Measurements from ENCODE around the gene ZBTB49. TPM values are rescaled to one million over a fixed set of nuclear protein-coding genes. Genes with fewer than 3 reads are reported as not detected.

The ZBTB49 gene
- total and polyA plus RNA-seq, 4 donors, result 1.4 to 7.4 (median 4.8) TPM

DNA sequence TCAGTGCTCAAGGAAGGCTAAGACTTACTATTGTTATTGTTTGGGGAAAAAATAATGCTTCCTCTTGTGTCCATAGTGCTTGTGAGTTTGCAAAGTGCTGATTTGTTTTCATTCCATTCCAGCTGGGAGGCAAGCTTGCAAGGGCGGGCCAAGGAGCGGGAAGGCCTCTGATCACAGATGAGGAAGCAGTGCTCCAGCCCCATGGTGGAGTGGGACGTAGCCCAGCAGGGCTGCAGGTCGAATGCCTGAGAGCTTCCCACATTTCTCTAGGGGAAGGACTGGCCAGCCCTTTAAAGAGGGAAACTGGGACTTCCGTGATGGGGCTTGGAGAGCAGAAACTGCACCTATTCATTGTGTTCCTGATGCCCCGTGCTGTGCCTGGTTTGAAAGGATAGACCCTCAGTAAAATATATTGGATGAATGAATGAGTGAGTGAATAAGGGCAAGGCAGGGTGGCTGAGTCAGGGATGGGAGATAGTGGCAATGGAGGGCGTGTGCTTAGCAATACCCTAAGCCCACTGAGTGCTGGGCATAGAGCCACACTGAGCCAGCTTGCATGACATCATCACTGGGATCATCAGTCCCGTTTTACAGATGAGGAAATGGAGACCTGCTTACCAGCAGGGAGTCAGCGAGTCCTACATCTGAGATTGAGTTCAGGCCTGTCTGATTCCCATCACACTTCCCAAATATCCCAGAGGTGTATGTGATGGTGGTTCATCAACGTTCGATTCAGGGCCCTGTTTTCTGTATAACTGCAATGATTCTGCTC, 78.9 kb downstream of the ZBTB49 start:
- no peaks in the 10 kb centered on the region for H3K36me3 ChIP-seq (ENCODE audit: control insufficient read depth in 1 of 2, insufficient read depth in 2 of 2, low read length in 1 of 2)
- ATAC-seq (ENCODE audit: low FRiP score) (no peak), DNase-seq (peak in 1 of 2 donors; percentile 5)
- H3K4me1 ChIP-seq (ENCODE audit: control insufficient read depth in 1 of 2, insufficient read depth in 2 of 2, low read length in 2 of 2), result no peaks in the 10 kb centered on the region
- 62 to 69% methylated on average over 11 of the region's 11 CpGs for whole genome bisulfite sequencing, 2 donors
- H3K4me3 ChIP-seq (ENCODE audit: low read length in 2 of 2), result no peak overlapping the region
- peaks cover 2% of the 10 kb centered on the region for H3K9me3 ChIP-seq (ENCODE audit: control insufficient read depth, low read length)
- no peaks in the 10 kb centered on the region for H3K27me3 ChIP-seq (ENCODE audit: control insufficient read depth in 1 of 2, insufficient read depth in 2 of 2, low read length in 1 of 2)
- H3K27ac ChIP-seq (ENCODE audit: low read depth in 1 of 2, low read length in 2 of 2), result no peak overlapping the region
- intact Hi-C loops (cut with DNase I), result no loop called here

Other genes starting within 250 kb of the ZBTB49 start
- not detected for gene OTOP1, start 63.3 kb upstream of the ZBTB49 start, total RNA-seq
- gene OTOP1, start 63.3 kb upstream of the ZBTB49 start, polyA plus RNA-seq, result not detected
- gene TMEM128, start 42.0 kb upstream of the ZBTB49 start, total RNA-seq, result 10 to 100 TPM; 14.8 to 15.6 TPM
- 10 to 100 TPM; 21.0 to 27.8 TPM for gene TMEM128, start 42.0 kb upstream of the ZBTB49 start, polyA plus RNA-seq
- 10 to 100 TPM in 1 of 2 donors, 1 to 10 TPM in 1; 9.6 to 12.1 TPM for gene LYAR, start 97 bp upstream of the ZBTB49 start, total RNA-seq
- gene LYAR, start 97 bp upstream of the ZBTB49 start, polyA plus RNA-seq, result 10 to 100 TPM; 12.1 to 14.8 TPM
- under 1 TPM; 0.58 to 0.78 TPM for gene NSG1, start 96.9 kb downstream of the ZBTB49 start, total RNA-seq
- 1 to 10 TPM in 1 of 2 donors, not detected in 1; 1.5 TPM for gene NSG1, start 96.9 kb downstream of the ZBTB49 start, polyA plus RNA-seq